HepG2 (cell line): ENCODE measurements around the gene DDX19B. TPM values are rescaled to one million over a fixed set of nuclear protein-coding genes. Genes with fewer than 3 reads are reported as not detected.

Experiments
- ATAC-seq: fragments of 200-7000 bp; cut with Tn5 transposase; 3 replicates; pipeline ENCODE4 v1.9.1; 2020; ENCODE audit warnings: mild to moderate bottlenecking, moderate library complexity
- BruUV-seq: library from RNA; stranded (reverse); fragments of 400-500 nt; replicated peaks from 2 replicates; lab custom pipeline; 2021; lab: Mats Ljungman, UMichigan
- CTCF ChIA-PET: fragments of 300-600 bp; formaldehyde crosslinking; extraction: SDS; loops from one replicate; lab custom pipeline; 2021; ENCODE audit warnings: low total read pairs, inconsistent platforms, low intra/inter-chr PET ratio; lab: Yijun Ruan, JAX
- POLR2A ChIA-PET: fragments of 350-600 bp; sonication (Branson Sonifier 250); formaldehyde crosslinking; loops from one replicate; lab custom pipeline; 2020; ENCODE audit warnings: antibody characterized with exemption, inconsistent platforms; lab: Yijun Ruan, JAX
- DNase-seq: peaks from one replicate; pipeline ENCODE4 v3.0.0-alpha.2; 2015; ENCODE audit warnings: low spot score
- FAIRE-seq: peaks from 3 replicates; lab custom pipeline; 2011; peaks lifted over from hg19 to GRCh38; lab: Jason Lieb, UNC
- H2AFZ ChIP-seq: one replicate; pipeline ENCODE4 v1.6.1; 2011; ENCODE audit warnings: low read length, inconsistent platforms
- H3K27ac ChIP-seq: fragments of 300-600 bp; 3 replicates; pipeline ENCODE4 v1.8.0; 2011; ENCODE audit warnings: mixed run types, mild to moderate bottlenecking, mixed read lengths, low read length, inconsistent platforms; ENCODE audit not compliant: insufficient read depth; ENCODE audit errors: extremely low read length
- H3K27me3 ChIP-seq, 2 experiments: fragments of 200-600 bp in 1 of 2; 2 replicates in 1 of 2; 3 replicates in 1 of 2; pipeline versions ENCODE4 v1.6.0 to v1.8.0; 2011; ENCODE audit warnings: low read length in 2 of 2, mild to moderate bottlenecking in 2 of 2, moderate library complexity in 2 of 2, inconsistent platforms in 1 of 2; ENCODE audit not compliant: insufficient read depth in 2 of 2, control insufficient read depth in 1 of 2
- H3K36me3 ChIP-seq, 2 experiments: fragments of 200-600 bp in 1 of 2; replicated peaks in 1 of 2; 2 replicates in 1 of 2; 3 replicates in 1 of 2; pipeline versions ENCODE4 v1.5.1 to v1.8.0; 2011; ENCODE audit warnings: low read length in 2 of 2, inconsistent platforms in 1 of 2; ENCODE audit not compliant: insufficient read depth in 2 of 2, control insufficient read depth in 1 of 2
- H3K4me1 ChIP-seq: 2 replicates; pipeline ENCODE4 v1.5.1; 2012; ENCODE audit warnings: low read length, inconsistent platforms; ENCODE audit not compliant: insufficient read depth
- H3K4me2 ChIP-seq: 2 replicates; pipeline ENCODE4 v1.6.0; 2011; ENCODE audit warnings: low read depth, low read length, inconsistent platforms
- H3K4me3 ChIP-seq, 3 experiments: fragments of 200-600 bp in 1 of 3; sonication (generic), shearing (Covaris generic) in 1 of 3; replicated peaks in 1 of 3; 2 replicates each; pipeline ENCODE4 v1.5.1; 2011 to 2016; ENCODE audit warnings: low read length in 3 of 3, inconsistent platforms in 2 of 3, low read depth in 2 of 3, mild to moderate bottlenecking in 2 of 3, control low read depth in 1 of 3, mixed read lengths in 1 of 3; ENCODE audit not compliant: insufficient read depth in 1 of 3
- H3K79me2 ChIP-seq: one replicate; pipeline ENCODE4 v1.6.1; 2011; ENCODE audit warnings: low read length, inconsistent platforms; ENCODE audit not compliant: insufficient read depth
- H3K9ac ChIP-seq: 2 replicates; pipeline ENCODE4 v1.6.0; 2011; ENCODE audit warnings: mild to moderate bottlenecking, low read depth, low read length, inconsistent platforms; ENCODE audit not compliant: insufficient read depth
- H3K9me3 ChIP-seq: 2 replicates; pipeline ENCODE4 v1.5.1; 2012; ENCODE audit warnings: mild to moderate bottlenecking, low read length
- H4K20me1 ChIP-seq: 2 replicates; pipeline ENCODE4 v1.6.0; 2011; ENCODE audit warnings: inconsistent platforms, mild to moderate bottlenecking, low read length, moderate library complexity; ENCODE audit not compliant: insufficient read depth
- AGO2 ChIP-seq: fragments of 200-400 bp; formaldehyde crosslinking; optimal IDR thresholded peaks from 2 replicates; pipeline ENCODE3; 2017; ENCODE audit warnings: mild to moderate bottlenecking, low read depth, low read length, moderate library complexity
- ESRRA ChIP-seq: sonication (generic); formaldehyde crosslinking; IDR thresholded peaks from 2 replicates; pipeline ENCODE4 v1.5.1; 2020; ENCODE audit warnings: mild to moderate bottlenecking, low read depth, missing genetic modification reagents
- FOSL2 ChIP-seq: sonication (generic); formaldehyde crosslinking; IDR thresholded peaks from 2 replicates; pipeline ENCODE4 v1.4.0; 2020; ENCODE audit warnings: missing genetic modification reagents
- GATAD1 ChIP-seq: IDR thresholded peaks from 2 replicates; pipeline ENCODE4 v1.6.1; 2016; ENCODE audit warnings: missing genetic modification reagents, missing compliant biosample characterization
- IRX3 ChIP-seq: sonication (generic); formaldehyde crosslinking; IDR thresholded peaks from 2 replicates; pipeline ENCODE4 v1.8.1; 2023; ENCODE audit warnings: mild to moderate bottlenecking, low read depth, missing genetic modification reagents, borderline replicate concordance
- KLF15 ChIP-seq: sonication (generic); formaldehyde crosslinking; IDR thresholded peaks from 2 replicates; pipeline ENCODE4 v1.8.1; 2023; ENCODE audit warnings: borderline replicate concordance, mild to moderate bottlenecking, inconsistent platforms, missing genetic modification reagents, mixed read lengths
- KMT2A ChIP-seq: sonication (generic); formaldehyde crosslinking; IDR thresholded peaks from 2 replicates; pipeline ENCODE4 v1.4.0; 2020; ENCODE audit warnings: missing genetic modification reagents
- MEF2D ChIP-seq: sonication (generic); formaldehyde crosslinking; IDR thresholded peaks from 2 replicates; pipeline ENCODE4 v1.5.1; 2020; ENCODE audit warnings: mild to moderate bottlenecking, missing genetic modification reagents
- NKX3-1 ChIP-seq: sonication (generic); formaldehyde crosslinking; IDR thresholded peaks from 2 replicates; pipeline ENCODE4 v1.5.0; 2020; ENCODE audit warnings: missing genetic modification reagents
- RBAK ChIP-seq: sonication (generic); formaldehyde crosslinking; IDR thresholded peaks from 2 replicates; pipeline ENCODE4 v1.5.1; 2020; ENCODE audit warnings: mild to moderate bottlenecking, missing genetic modification reagents
- RBFOX2 ChIP-seq: fragments of 200-400 bp; formaldehyde crosslinking; IDR thresholded peaks from 2 replicates; pipeline ENCODE4 v1.6.1; 2017; ENCODE audit warnings: low read depth, mild to moderate bottlenecking, low read length
- SMC3 ChIP-seq: IDR thresholded peaks from 2 replicates; pipeline ENCODE4 v1.6.1; 2011; ENCODE audit warnings: low read length, improper control_type of control experiment
- STAG1 ChIP-seq: sonication (generic); formaldehyde crosslinking; IDR thresholded peaks from 2 replicates; pipeline ENCODE4 v1.4.0; 2020; ENCODE audit warnings: missing genetic modification reagents
- WGBS: methylation state at CpG from one replicate; pipeline ENCODE4 v1.1.6; 2017; ENCODE audit warnings: low lambda C conversion rate; 5-methylcytosine and 5-hydroxymethylcytosine counted together
- in situ Hi-C: cut with HindIII; loops from 2 replicates; pipeline ENCODE4 v1.10.0; 2017; ENCODE audit warnings: low pct_unique_long_range_greater_than_20kb; ENCODE audit not compliant: extremely low pct_ligation_motif_present
- intact Hi-C: fragments of 100-400 bp; cut with micrococcal nuclease; formaldehyde crosslinking; loops from one replicate; pipeline ENCODE4 v1.10.0; 2022; ENCODE audit not compliant: unreplicated experiment
- polyA plus RNA-seq, 8 experiments: library from polyadenylated mRNA; depleted of rRNA in 3 of 8; stranded (reverse) in 7 of 8; unstranded in 1 of 8; fragments of >200 nt; fragmentation: Illumina TruSeq in 4 of 8; extraction: Trizol in 4 of 8; gene quantifications; 2 replicates each; pipeline versions ENCODE4 v1.2.1 to v1.2.3, GENCODE V29; 2011 to 2016; ENCODE audit warnings: low read depth in 4 of 8, missing spikeins in 1 of 8, mixed read lengths in 1 of 8; ENCODE audit not compliant: insufficient read depth in 1 of 8
- total RNA-seq, 5 experiments: library from RNA; depleted of rRNA; stranded (reverse); fragments of >200 nt; fragmentation: Illumina TruSeq; extraction: Trizol; gene quantifications; 2 replicates each; pipeline ENCODE4 v1.2.3, GENCODE V29; 2016; ENCODE audit warnings: low read depth in 1 of 5
- TF ChIP-seq, protein P1 (sequence below): IDR thresholded peaks from 2 replicates; pipeline ENCODE4 v1.6.1; 2012; ENCODE audit warnings: low read depth, low read length, improper control_type of control experiment
- TF ChIP-seq, protein P2 (sequence below): sonication (generic); formaldehyde crosslinking; IDR thresholded peaks from 2 replicates; pipeline ENCODE4 v1.5.0; 2020; ENCODE audit warnings: mild to moderate bottlenecking, missing genetic modification reagents
- TF ChIP-seq, protein P3 (sequence below): sonication (generic); formaldehyde crosslinking; IDR thresholded peaks from 2 replicates; pipeline ENCODE4 v1.5.1; 2020; ENCODE audit warnings: missing genetic modification reagents, mild to moderate bottlenecking, borderline replicate concordance

DDX19B gene
- total and polyA plus RNA-seq, 2 of the 13 experiments (the other 11 are each of a cell fraction or from before 2014, with no cell fraction given) = 36.2 to 40.0 TPM

DNA sequence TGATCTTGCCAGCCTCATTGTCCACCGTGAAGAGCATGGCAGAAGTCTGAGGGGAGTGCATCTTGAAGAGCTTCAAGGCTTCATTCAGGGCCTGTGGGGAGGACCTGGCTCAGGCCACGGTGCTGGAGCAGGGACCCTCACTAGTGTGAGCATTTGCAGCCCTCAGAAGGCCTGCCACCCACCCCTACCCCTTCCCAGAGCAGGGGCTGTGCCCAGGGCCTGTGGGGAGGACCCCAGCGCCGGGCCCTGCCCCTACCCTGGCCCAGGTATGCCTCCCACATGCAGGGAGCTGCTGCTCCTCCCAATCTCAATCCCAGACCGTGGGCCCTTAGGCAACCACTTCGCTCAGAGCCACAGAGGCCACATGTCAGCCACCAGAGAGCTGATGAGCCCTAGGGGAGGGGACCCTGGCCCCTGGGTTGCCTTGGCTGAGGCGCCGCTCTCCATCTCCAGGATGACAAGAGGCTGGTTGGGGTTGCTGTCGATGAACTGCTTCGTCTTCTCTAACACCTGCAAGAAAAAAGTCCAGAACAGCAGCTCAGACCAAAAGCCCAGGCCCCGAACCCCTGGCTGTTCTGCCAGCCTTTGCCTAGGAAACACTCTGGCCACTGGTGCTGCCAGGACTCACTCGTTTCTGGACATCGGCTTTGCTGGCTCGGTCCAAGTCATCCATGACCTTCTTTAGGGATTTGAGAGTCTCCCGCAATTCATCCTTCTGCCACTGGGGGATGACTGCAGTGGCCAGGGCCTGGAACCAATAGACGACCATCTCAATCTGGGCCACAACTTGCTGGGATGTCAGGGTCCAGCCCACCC is 45.5 kb upstream of the DDX19B start:
- Histone ChIP-seq H3K4me3 (no peak overlapping the region), H2AFZ (no peak overlapping the region), H3K79me2 (peaks cover 19% of the 10 kb centered on the region), H3K27me3 (no peaks in the 10 kb centered on the region), H3K4me2 (no peak overlapping the region), H3K9ac (no peak overlapping the region), H3K4me1 (peaks cover 49% of the 10 kb centered on the region), H3K9me3 (no peaks in the 10 kb centered on the region), H4K20me1 (peaks cover 24% of the 10 kb centered on the region), H3K27ac (no peak overlapping the region), H3K36me3 (peaks cover 43 to 62% of the 10 kb centered on the region in 2 experiments)
- in situ Hi-C loops (loop anchor here (10.0 kb wide), 1 partner anchor 89 kb away; no protein-coding TSS in a partner anchor), intact Hi-C loops (loop anchor here (1.0 to 5.0 kb wide), 2 partner anchors 14 to 101 kb away; no protein-coding TSS in a partner anchor)
- WGBS = 92% methylated on average over 16 of the region's 16 CpGs
- BruUV-seq = TSS peak; percentile 36
- ChIA-PET POLR2A (interaction anchor here (2.1 kb wide), 1 partner anchor 96 kb away, joined by 5 read pairs; no protein-coding TSS in a partner anchor), CTCF (interaction anchor here (0.9 to 1.4 kb wide), 2 partner anchors 14 to 88 kb away, joined by 4 to 5 read pairs; no protein-coding TSS in a partner anchor)
- ATAC-seq = peak; percentile 25
- no peak for FAIRE-seq
- DNase-seq = peak; percentile 45
- TF ChIP-seq, protein P1, sequence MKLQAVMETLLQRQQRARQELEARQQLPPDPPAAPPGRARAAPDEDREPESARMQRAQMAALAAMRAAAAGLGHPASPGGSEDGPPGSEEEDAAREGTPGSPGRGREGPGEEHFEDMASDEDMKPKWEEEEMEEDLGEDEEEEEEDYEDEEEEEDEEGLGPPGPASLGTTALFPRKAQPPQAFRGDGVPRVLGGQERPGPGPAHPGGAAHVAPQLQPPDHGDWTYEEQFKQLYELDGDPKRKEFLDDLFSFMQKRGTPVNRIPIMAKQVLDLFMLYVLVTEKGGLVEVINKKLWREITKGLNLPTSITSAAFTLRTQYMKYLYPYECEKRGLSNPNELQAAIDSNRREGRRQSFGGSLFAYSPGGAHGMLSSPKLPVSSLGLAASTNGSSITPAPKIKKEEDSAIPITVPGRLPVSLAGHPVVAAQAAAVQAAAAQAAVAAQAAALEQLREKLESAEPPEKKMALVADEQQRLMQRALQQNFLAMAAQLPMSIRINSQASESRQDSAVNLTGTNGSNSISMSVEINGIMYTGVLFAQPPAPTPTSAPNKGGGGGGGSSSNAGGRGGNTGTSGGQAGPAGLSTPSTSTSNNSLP = no peak
- TF ChIP-seq NKX3-1 (CRISPR knock-in tag) (no peak), RBFOX2 (peak; percentile 40; the same call in 1 of the 2 replicates), GATAD1 (0 out of 2 replicates have a peak, but pooled peaks have one; percentile 12), MEF2D (0 out of 2 replicates have a peak, but pooled peaks have one; percentile 24), FOSL2 (CRISPR knock-in tag) (0 out of 2 replicates have a peak, but pooled peaks have one; percentile 5), KLF15 (CRISPR knock-in tag) (no peak), KMT2A (CRISPR knock-in tag) (peak; percentile 55; the same call in 1 of the 2 replicates), SMC3 (no peak), STAG1 (CRISPR knock-in tag) (peak; percentile 16; the same call in 1 of the 2 replicates), RBAK (CRISPR knock-in tag) (0 out of 2 replicates have a peak, but pooled peaks have one; percentile 30), IRX3 (CRISPR knock-in tag) (no peak), ESRRA (CRISPR knock-in tag) (peak; percentile 21; the same call in 1 of the 2 replicates), AGO2 (peak; percentile 86)
- TF ChIP-seq, protein P2, sequence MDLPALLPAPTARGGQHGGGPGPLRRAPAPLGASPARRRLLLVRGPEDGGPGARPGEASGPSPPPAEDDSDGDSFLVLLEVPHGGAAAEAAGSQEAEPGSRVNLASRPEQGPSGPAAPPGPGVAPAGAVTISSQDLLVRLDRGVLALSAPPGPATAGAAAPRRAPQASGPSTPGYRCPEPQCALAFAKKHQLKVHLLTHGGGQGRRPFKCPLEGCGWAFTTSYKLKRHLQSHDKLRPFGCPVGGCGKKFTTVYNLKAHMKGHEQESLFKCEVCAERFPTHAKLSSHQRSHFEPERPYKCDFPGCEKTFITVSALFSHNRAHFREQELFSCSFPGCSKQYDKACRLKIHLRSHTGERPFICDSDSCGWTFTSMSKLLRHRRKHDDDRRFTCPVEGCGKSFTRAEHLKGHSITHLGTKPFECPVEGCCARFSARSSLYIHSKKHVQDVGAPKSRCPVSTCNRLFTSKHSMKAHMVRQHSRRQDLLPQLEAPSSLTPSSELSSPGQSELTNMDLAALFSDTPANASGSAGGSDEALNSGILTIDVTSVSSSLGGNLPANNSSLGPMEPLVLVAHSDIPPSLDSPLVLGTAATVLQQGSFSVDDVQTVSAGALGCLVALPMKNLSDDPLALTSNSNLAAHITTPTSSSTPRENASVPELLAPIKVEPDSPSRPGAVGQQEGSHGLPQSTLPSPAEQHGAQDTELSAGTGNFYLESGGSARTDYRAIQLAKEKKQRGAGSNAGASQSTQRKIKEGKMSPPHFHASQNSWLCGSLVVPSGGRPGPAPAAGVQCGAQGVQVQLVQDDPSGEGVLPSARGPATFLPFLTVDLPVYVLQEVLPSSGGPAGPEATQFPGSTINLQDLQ (CRISPR knock-in tag) = no peak
- TF ChIP-seq, protein P3, sequence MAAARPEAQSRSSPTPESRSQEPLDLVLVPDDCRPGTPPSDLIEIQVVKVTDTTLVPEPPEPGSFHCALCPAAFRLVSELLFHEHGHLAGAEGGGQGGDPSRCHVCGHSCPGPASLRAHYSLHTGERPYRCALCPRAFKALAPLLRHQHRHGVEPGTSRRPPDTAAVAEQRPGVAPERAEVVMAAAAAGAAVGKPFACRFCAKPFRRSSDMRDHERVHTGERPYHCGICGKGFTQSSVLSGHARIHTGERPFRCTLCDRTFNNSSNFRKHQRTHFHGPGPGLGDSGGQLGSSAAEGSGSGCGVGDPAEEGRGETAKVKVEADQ (CRISPR knock-in tag) = no peak
